ENCODE measurements around the gene SUMO3.

DNA sequence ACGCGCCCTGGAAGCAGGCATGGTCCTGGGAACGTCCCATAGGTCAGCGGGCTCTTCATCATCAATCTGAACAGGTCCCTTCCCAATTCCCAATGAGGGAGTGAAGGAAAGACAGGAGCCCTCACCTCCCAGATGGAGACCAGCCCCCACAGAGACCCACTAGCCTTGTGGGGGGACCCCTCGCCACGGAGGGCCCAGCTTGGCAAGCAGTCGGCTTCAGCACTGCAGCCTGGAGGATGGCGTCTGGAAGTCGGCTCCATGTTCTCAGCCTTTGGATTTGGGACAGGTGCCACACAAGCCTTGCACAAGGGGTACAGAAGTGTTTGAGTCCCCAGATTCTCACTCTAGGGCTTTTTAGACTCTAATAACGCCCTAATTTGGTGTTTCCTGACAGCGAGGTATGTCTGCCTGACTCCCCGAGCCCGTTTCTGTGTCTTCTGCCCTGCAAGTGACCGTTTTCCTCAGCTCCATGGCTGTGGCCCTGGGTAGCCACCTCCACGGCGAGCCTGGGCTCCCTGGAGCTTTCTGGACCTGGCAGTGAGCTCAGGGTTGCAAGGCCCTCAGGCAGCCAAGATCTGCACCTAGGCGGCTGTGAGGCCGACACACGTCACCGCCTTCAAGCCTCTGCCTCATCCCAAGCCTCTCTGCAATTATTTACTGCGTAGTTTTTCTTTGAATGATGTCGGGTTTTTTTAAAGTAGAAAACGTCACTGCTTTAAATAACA, 25.0 kb upstream of the SUMO3 start:
- TF ChIP-seq EZH2 (IDR thresholded peaks at IDR 0.05; ENCODE audit: low read length), result no peak
- TF ChIP-seq CTCF (optimal IDR thresholded peaks at IDR 0.05 in 1 of 3, IDR thresholded peaks at IDR 0.05 in 1 of 3, conservative IDR thresholded peaks at IDR 0.05 in 1 of 3; ENCODE audit: extremely low read depth in 1 of 3, insufficient read depth in 2 of 3, low read length in 3 of 3), result no peak
